ENCODE measurements around the gene NPL.

GRCh38 chr1:182761396-182762395 is 27.9 kb upstream of the NPL start:
- TF ChIP-seq POLR2A (IDR thresholded peaks at IDR 0.05) (no peak), CTCF (IDR thresholded peaks at IDR 0.05) (no peak), POLR2AphosphoS5 (IDR thresholded peaks at IDR 0.05) (no peak), EP300 (IDR thresholded peaks at IDR 0.05) (no peak)
